Measurements from ENCODE around the gene TDRD3. TPM values are rescaled to one million over a fixed set of nuclear protein-coding genes. Genes with fewer than 3 reads are reported as not detected.
"Not testable (repeated sequence)": the region's sequence is repeated elsewhere in the genome, so short reads cannot be mapped to it uniquely, and the experiment has no call there.

The TDRD3 gene
- total RNA-seq, 2 donors from 2014 or later = 18.8 to 39.2 TPM

- Histone ChIP-seq H3K27ac (no peak overlapping the region), H3K27me3 (replicated peaks; ENCODE audit: insufficient read depth) (no peaks in the 10 kb centered on the region), H3K4me3 (no peak overlapping the region), H3K4me1 (ENCODE audit: control insufficient read depth in 1 of 2, low read depth in 2 of 2) (no peaks in the 10 kb centered on the region), H3K9me3 (no peaks in the 10 kb centered on the region), H3K36me3 (no peaks in the 10 kb centered on the region)
- no peak for ATAC-seq (ENCODE audit: insufficient number of reproducible peaks, low FRiP score, low read depth)
- no peak for DNase-seq (ENCODE audit: low spot score)
- no peak for TF ChIP-seq CTCF (IDR thresholded peaks at IDR 0.05)
Observed at GRCh38 chr13:60369242-60369641, 27.8 kb upstream of the TDRD3 start.

GRCh38 chr13:60370343-60370742 lies 26.7 kb upstream of the TDRD3 start:
- Histone ChIP-seq H3K36me3 (no peaks in the 10 kb centered on the region), H3K27ac (no peak overlapping the region), H3K27me3 (replicated peaks; ENCODE audit: insufficient read depth) (no peaks in the 10 kb centered on the region), H3K9me3 (no peaks in the 10 kb centered on the region), H3K4me3 (no peak overlapping the region), H3K4me1 (ENCODE audit: control insufficient read depth in 1 of 2, low read depth in 2 of 2) (no peaks in the 10 kb centered on the region)
- DNase-seq (ENCODE audit: low spot score) = no peak
- no peak for TF ChIP-seq CTCF (IDR thresholded peaks at IDR 0.05)
- ATAC-seq (ENCODE audit: insufficient number of reproducible peaks, low FRiP score, low read depth) = no peak

GRCh38 chr13:60372141-60372540 lies 24.9 kb upstream of the TDRD3 start:
- no peak overlapping the region for H3K4me3 ChIP-seq
- no peak overlapping the region for H3K27ac ChIP-seq
- TF ChIP-seq CTCF (IDR thresholded peaks at IDR 0.05) = no peak
- H3K4me1 ChIP-seq (ENCODE audit: control insufficient read depth in 1 of 2, low read depth in 2 of 2) = no peaks in the 10 kb centered on the region
- no peaks in the 10 kb centered on the region for H3K9me3 ChIP-seq
- DNase-seq (ENCODE audit: low spot score) (no peak), ATAC-seq (ENCODE audit: insufficient number of reproducible peaks, low FRiP score, low read depth) (no peak)
- no peaks in the 10 kb centered on the region for H3K36me3 ChIP-seq
- no peaks in the 10 kb centered on the region for H3K27me3 ChIP-seq (replicated peaks; ENCODE audit: insufficient read depth)

GRCh38 chr13:60379282-60379681 lies 17.7 kb upstream of the TDRD3 start:
- not testable (repeated sequence) for DNase-seq (ENCODE audit: low spot score); H3K27ac ChIP-seq; H3K27me3 ChIP-seq (replicated peaks; ENCODE audit: insufficient read depth); H3K4me1 ChIP-seq (ENCODE audit: control insufficient read depth in 1 of 2, low read depth in 2 of 2); H3K9me3 ChIP-seq; H3K36me3 ChIP-seq; ATAC-seq (ENCODE audit: insufficient number of reproducible peaks, low FRiP score, low read depth); H3K4me3 ChIP-seq

GRCh38 chr13:60379837-60380565 lies 17.0 kb upstream of the TDRD3 start:
- Histone ChIP-seq H3K36me3 (no peaks in the 10 kb centered on the region), H3K4me1 (ENCODE audit: control insufficient read depth in 1 of 2, low read depth in 2 of 2) (no peaks in the 10 kb centered on the region), H3K9me3 (no peaks in the 10 kb centered on the region), H3K4me3 (no peak overlapping the region), H3K27me3 (replicated peaks; ENCODE audit: insufficient read depth) (no peaks in the 10 kb centered on the region), H3K27ac (no peak overlapping the region)
- DNase-seq (ENCODE audit: low spot score) (no peak), ATAC-seq (ENCODE audit: insufficient number of reproducible peaks, low FRiP score, low read depth) (no peak)
- TF ChIP-seq CTCF (IDR thresholded peaks at IDR 0.05) = no peak

GRCh38 chr13:60384911-60385310 lies 12.1 kb upstream of the TDRD3 start:
- DNase-seq (ENCODE audit: low spot score) = no peak
- ATAC-seq (ENCODE audit: insufficient number of reproducible peaks, low FRiP score, low read depth) = no peak
- H3K27me3 ChIP-seq (replicated peaks; ENCODE audit: insufficient read depth) = no peaks in the 10 kb centered on the region
- no peak overlapping the region for H3K4me3 ChIP-seq
- H3K4me1 ChIP-seq (ENCODE audit: control insufficient read depth in 1 of 2, low read depth in 2 of 2) = no peaks in the 10 kb centered on the region
- H3K9me3 ChIP-seq = no peaks in the 10 kb centered on the region
- H3K27ac ChIP-seq = no peak overlapping the region
- TF ChIP-seq CTCF (IDR thresholded peaks at IDR 0.05) = no peak
- no peaks in the 10 kb centered on the region for H3K36me3 ChIP-seq
